Measurements from ENCODE around the gene MTMR11.
A peak's percentile ranks its signal among the peaks of the same experiment; 100 is the strongest.
"Not testable (repeated sequence)": the region's sequence is repeated elsewhere in the genome, so short reads cannot be mapped to it uniquely, and the experiment has no call there.

MTMR11 gene

DNA sequence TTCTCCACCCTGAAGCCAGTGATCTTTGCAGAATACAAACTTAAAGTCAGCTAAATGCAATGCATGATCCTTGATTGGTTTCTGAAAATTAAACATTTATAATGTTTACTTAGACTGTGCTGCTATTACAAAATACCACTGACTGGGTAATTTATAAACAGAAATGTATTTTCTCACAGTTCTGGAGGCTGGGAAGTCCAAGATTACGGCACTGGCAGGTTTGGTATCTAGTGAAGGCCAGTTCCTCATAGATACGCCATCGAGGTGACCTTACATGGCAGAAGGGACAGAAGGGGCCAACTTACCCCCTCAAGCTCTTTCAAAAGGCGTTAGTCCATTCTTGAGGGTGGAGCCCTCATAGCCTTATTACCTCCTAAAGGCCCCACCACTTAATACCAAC is 40.1 kb downstream of the MTMR11 start:
- no peak for DNase-seq (ENCODE audit: low spot score)

- DNase-seq (ENCODE audit: low spot score), result no peak
Measured at GRCh38 chr1:149888999-149889289, 47.7 kb downstream of the MTMR11 start.

- peak; percentile 89 for DNase-seq (ENCODE audit: low spot score)
Measured at GRCh38 chr1:149888247-149888998, 48.3 kb downstream of the MTMR11 start.

DNA sequence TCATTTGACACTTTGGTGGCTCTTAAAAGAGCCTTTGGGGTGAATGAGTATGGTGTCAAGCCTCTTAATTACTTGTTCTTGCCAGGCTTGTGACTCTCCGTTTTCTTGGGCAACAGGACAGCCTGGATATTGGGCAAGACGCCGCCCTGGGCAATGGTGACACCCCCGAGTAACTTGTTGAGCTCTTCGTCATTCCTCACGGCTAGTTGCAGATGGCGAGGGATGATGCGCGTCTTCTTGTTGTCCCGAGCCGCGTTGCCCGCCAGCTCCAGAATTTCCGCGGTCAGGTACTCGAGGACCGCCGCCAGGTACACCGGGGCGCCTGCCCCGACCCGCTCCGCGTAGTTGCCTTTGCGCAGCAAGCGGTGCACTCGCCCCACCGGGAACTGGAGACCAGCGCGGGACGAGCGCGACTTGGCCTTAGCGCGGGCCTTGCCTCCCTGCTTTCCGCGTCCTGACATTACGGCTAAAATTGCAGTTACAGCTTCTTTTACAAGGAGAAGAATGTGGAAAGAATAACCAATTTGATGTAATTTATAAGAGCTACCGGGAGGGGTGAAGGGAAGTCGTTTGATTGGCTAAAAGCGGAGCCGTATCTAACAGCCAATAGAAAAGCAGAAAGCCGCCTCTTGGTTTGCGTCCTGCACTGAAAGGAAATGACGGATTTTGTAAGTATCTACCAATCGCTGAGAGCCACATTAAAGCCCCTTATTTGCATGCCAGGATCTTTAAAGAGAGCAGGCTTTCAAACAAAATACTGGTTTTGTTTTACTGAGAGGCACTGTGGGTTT is 49.0 kb downstream of the MTMR11 start:
- DNase-seq (ENCODE audit: low spot score), result peak; percentile 85

DNA sequence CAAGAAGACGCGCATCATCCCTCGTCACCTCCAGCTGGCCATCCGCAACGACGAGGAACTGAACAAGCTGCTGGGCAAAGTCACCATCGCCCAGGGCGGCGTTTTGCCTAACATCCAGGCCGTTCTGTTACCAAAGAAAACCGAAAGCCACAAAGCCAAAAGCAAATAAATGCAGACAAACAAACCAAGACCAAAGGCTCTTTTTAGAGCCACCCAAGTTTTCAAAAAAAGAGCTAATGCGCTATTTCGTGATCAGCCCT is 49.6 kb downstream of the MTMR11 start:
- not testable (repeated sequence) for DNase-seq (ENCODE audit: low spot score)

- DNase-seq (ENCODE audit: low spot score), result peak; percentile 90
Measured at GRCh38 chr1:149886396-149887195, 50.1 kb downstream of the MTMR11 start.

DNA sequence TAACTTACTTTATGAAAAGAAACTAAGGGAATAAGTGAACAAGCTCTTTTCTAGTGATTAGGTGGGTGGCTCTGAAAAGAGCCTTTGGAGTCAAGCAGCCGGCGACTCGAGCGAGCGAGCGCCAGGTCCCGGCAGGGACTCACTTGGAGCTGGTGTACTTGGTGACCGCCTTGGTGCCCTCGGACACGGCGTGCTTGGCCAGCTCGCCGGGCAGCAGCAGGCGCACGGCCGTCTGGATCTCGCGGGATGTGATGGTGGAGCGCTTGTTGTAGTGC is 50.6 kb downstream of the MTMR11 start:
- not testable (repeated sequence) for DNase-seq (ENCODE audit: low spot score)

- peak; percentile 78 for DNase-seq (ENCODE audit: low spot score)
Measured at GRCh38 chr1:149885339-149886120, 51.1 kb downstream of the MTMR11 start.

GRCh38 chr1:149884433-149885338 is 52.0 kb downstream of the MTMR11 start:
- no peak for DNase-seq (ENCODE audit: low spot score)

GRCh38 chr1:149883598-149884247 is 53.0 kb downstream of the MTMR11 start:
- DNase-seq (ENCODE audit: low spot score), result no peak

DNA sequence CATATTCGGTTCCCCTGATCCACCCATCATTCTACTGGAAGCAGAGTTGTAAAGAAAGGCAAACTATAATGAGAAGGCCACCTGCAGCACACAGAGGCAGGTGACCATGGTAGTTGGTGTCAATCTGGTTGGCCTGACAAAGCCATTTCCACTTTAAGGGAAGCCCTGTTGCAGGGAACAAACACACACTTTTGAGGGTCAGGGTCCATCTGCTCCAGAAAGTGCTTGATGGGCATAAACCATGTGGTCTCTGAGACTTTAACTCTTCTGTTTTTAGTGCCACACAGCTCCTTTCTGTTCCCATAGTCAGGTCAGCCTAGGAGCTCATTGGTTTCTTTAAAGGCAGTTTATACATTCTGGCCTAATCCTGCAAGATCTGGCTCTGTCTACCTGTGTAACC is 54.8 kb downstream of the MTMR11 start:
- no peak for DNase-seq (ENCODE audit: low spot score)

- DNase-seq (ENCODE audit: low spot score), result no peak
Measured at GRCh38 chr1:149879556-149879955, 57.1 kb downstream of the MTMR11 start.
